Liver (tissue), 3 donors: Measurements from ENCODE around the gene NHLRC2.

Source experiments
- ATF3 ChIP-seq: IDR thresholded peaks from 2 replicates; pipeline ENCODE4 v1.6.1; 2016; ENCODE audit warnings: antibody characterized with exemption
- CTCF ChIP-seq: fragments of 150-350 bp; IDR thresholded peaks from 2 replicates; pipeline ENCODE4 v1.5.1; 2017; ENCODE audit warnings: improper control_type of control experiment, low read depth, low read length; ENCODE audit not compliant: missing input control
- EGR1 ChIP-seq, 2 donors: IDR thresholded peaks; 2 replicates each; pipeline ENCODE4 v1.6.1; 2016 to 2018; ENCODE audit warnings: antibody characterized with exemption in 2 of 2, low read depth in 2 of 2
- GABPA ChIP-seq, 2 donors: IDR thresholded peaks in 1 of 2; conservative IDR thresholded peaks in 1 of 2; 2 replicates each; pipeline ENCODE4 v1.6.1; 2016; ENCODE audit warnings: antibody characterized with exemption in 2 of 2, mild to moderate bottlenecking in 1 of 2, moderate library complexity in 1 of 2
- HNF4A ChIP-seq, 2 donors: conservative IDR thresholded peaks; 2 replicates each; pipeline ENCODE4 v1.6.1; 2016; ENCODE audit warnings: antibody characterized with exemption in 2 of 2, mild to moderate bottlenecking in 2 of 2
- JUND ChIP-seq, 2 donors: IDR thresholded peaks; 2 replicates each; pipeline ENCODE4 v1.6.1; 2016; ENCODE audit warnings: antibody characterized with exemption in 2 of 2
- MAX ChIP-seq: IDR thresholded peaks from 2 replicates; pipeline ENCODE4 v1.6.1; 2016; ENCODE audit warnings: antibody characterized with exemption
- NR2F2 ChIP-seq: IDR thresholded peaks from 2 replicates; pipeline ENCODE4 v1.6.1; 2016; ENCODE audit warnings: antibody characterized with exemption
- RAD21 ChIP-seq, 2 donors: IDR thresholded peaks; 2 replicates each; pipeline ENCODE4 v1.6.1; 2016; ENCODE audit warnings: antibody characterized with exemption in 2 of 2, mild to moderate bottlenecking in 2 of 2
- REST ChIP-seq: IDR thresholded peaks from 2 replicates; pipeline ENCODE4 v1.6.1; 2016; ENCODE audit warnings: antibody characterized with exemption, mild to moderate bottlenecking
- RXRA ChIP-seq, 2 donors: IDR thresholded peaks; 2 replicates each; pipeline ENCODE4 v1.6.1; 2017 to 2018; ENCODE audit warnings: antibody characterized with exemption in 2 of 2, mild to moderate bottlenecking in 1 of 2
- SP1 ChIP-seq: IDR thresholded peaks from 2 replicates; pipeline ENCODE4 v1.6.1; 2018; ENCODE audit warnings: antibody characterized with exemption, mild to moderate bottlenecking
- ZBTB33 ChIP-seq: IDR thresholded peaks from 2 replicates; pipeline ENCODE4 v1.6.1; 2016; ENCODE audit warnings: antibody characterized with exemption
- donor health status: healthy.
- donor health status: healthy.

- TF ChIP-seq ZBTB33: no peak
- TF ChIP-seq ATF3: no peak
- no peak for TF ChIP-seq CTCF
- no peak for TF ChIP-seq RAD21 (IDR thresholded peaks at IDR 0.05)
- TF ChIP-seq REST: no peak
- no peak for TF ChIP-seq HNF4A (conservative IDR thresholded peaks at IDR 0.05)
- no peak for TF ChIP-seq GABPA (IDR thresholded peaks at IDR 0.05 in 1 of 2, conservative IDR thresholded peaks at IDR 0.05 in 1 of 2)
- no peak for TF ChIP-seq EGR1 (IDR thresholded peaks at IDR 0.05; ENCODE audit: low read depth in 2 of 2)
- no peak for TF ChIP-seq RXRA (IDR thresholded peaks at IDR 0.05)
- no peak for TF ChIP-seq NR2F2
- TF ChIP-seq SP1: no peak
- TF ChIP-seq MAX: no peak
- TF ChIP-seq JUND (IDR thresholded peaks at IDR 0.05): no peak
Measured at GRCh38 chr10:113859261-113859660, 4.8 kb downstream of the NHLRC2 start.
